ENCODE measurements around the gene LIN28B.

The LIN28B gene

GRCh38 chr6:105111871-105112270 is 155.0 kb downstream of the LIN28B start:
- DNase-seq (ENCODE audit: low read depth): no peak

- no peak for DNase-seq (ENCODE audit: low read depth)
Observed at GRCh38 chr6:105112577-105112976, 155.7 kb downstream of the LIN28B start.

GRCh38 chr6:105113422-105113821 is 156.5 kb downstream of the LIN28B start:
- no peak for DNase-seq (ENCODE audit: low read depth)

GRCh38 chr6:105116150-105116549 is 159.2 kb downstream of the LIN28B start:
- DNase-seq (ENCODE audit: low read depth): no peak

DNA sequence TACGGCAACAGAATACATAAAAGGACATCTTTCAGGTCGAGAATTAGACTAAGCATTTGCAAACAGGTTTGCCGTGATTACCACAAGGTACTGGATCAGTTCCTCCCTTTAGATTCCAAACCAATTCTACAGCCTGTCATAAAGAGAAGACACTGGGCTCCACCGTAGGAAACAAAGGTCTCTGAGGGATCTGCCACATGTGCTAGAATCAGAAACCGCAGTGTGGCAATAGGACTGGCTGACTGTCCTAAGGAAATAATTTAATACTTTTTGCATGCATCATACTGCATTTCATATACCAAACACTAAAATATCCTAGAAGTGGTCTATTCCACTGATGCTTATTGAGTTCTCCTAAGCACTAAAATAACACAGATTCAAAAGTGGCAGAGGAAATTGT is 163.7 kb downstream of the LIN28B start:
- DNase-seq (ENCODE audit: low read depth): no peak

- no peak for DNase-seq (ENCODE audit: low read depth)
Observed at GRCh38 chr6:105121981-105122380, 165.1 kb downstream of the LIN28B start.

GRCh38 chr6:105122717-105123116 is 165.8 kb downstream of the LIN28B start:
- DNase-seq (ENCODE audit: low read depth): no peak

Data from GM04504 (cell line).